Stimulated activated CD8-positive, alpha-beta memory T cell treated with anti-CD3 and anti-CD28 coated beads, Interleukin-2, amount 100 ng/mL, for 48 hours (primary cell): ENCODE results near the gene TRAPPC10.
"Not testable (repeated sequence)": the region's sequence is repeated elsewhere in the genome, so short reads cannot be mapped to it uniquely, and the experiment has no call there.

Experiments
- DNase-seq, 2 donors: peaks; one replicate each; pipeline ENCODE4 v3.0.0-alpha.2; 2020; ENCODE audit warnings: low read depth in 2 of 2

Gene TRAPPC10

GRCh38 chr21:44089001-44089911 is 77.1 kb downstream of the TRAPPC10 start:
- DNase-seq: no peak

- DNase-seq: no peak
Measured at GRCh38 chr21:44090325-44090724, 78.2 kb downstream of the TRAPPC10 start.

- DNase-seq: no peak
Measured at GRCh38 chr21:44092211-44092610, 80.1 kb downstream of the TRAPPC10 start.

- DNase-seq: no peak
Measured at GRCh38 chr21:44093761-44094160, 81.7 kb downstream of the TRAPPC10 start.

GRCh38 chr21:44094832-44095231 is 82.7 kb downstream of the TRAPPC10 start:
- DNase-seq: no peak

GRCh38 chr21:44098507-44098906 is 86.4 kb downstream of the TRAPPC10 start:
- not testable (repeated sequence) for DNase-seq

GRCh38 chr21:44098964-44099363 is 86.9 kb downstream of the TRAPPC10 start:
- DNase-seq: not testable (repeated sequence)

- peak; percentile 33 to 45 for DNase-seq
Measured at GRCh38 chr21:44107026-44107501, 95.0 kb downstream of the TRAPPC10 start, which contains the start of gene PWP2. PWP2 (plus strand) TSS chr21:44107399; CDS start chr21:44107417, 18 bp downstream.

GRCh38 chr21:44107589-44107988 is 95.5 kb downstream of the TRAPPC10 start:
- not testable (repeated sequence) for DNase-seq

GRCh38 chr21:44113702-44114371 is 101.7 kb downstream of the TRAPPC10 start:
- not testable (repeated sequence) for DNase-seq

- DNase-seq: not testable (repeated sequence)
Measured at GRCh38 chr21:44122131-44122530, 110.0 kb downstream of the TRAPPC10 start.

GRCh38 chr21:44127827-44128226 is 115.7 kb downstream of the TRAPPC10 start:
- DNase-seq: not testable (repeated sequence)

GRCh38 chr21:44133715-44134057 is 121.6 kb downstream of the TRAPPC10 start:
- DNase-seq: not testable (repeated sequence)

- not testable (repeated sequence) for DNase-seq
Measured at GRCh38 chr21:44134732-44135131, 122.6 kb downstream of the TRAPPC10 start.

GRCh38 chr21:44138039-44138438 is 125.9 kb downstream of the TRAPPC10 start:
- not testable (repeated sequence) for DNase-seq

GRCh38 chr21:44139787-44140551 is 127.9 kb downstream of the TRAPPC10 start:
- DNase-seq: not testable (repeated sequence)

- DNase-seq: not testable (repeated sequence)
Measured at GRCh38 chr21:44140552-44140932, 128.4 kb downstream of the TRAPPC10 start.

- DNase-seq: not testable (repeated sequence)
Measured at GRCh38 chr21:44142470-44142869, 130.4 kb downstream of the TRAPPC10 start.

- not testable (repeated sequence) for DNase-seq
Measured at GRCh38 chr21:44143380-44143779, 131.3 kb downstream of the TRAPPC10 start.

GRCh38 chr21:44143996-44144395 is 131.9 kb downstream of the TRAPPC10 start:
- DNase-seq: not testable (repeated sequence)

- not testable (repeated sequence) for DNase-seq
Measured at GRCh38 chr21:44144784-44145602, 132.9 kb downstream of the TRAPPC10 start.
